IPS-20b (cell line): Measurements from ENCODE around the gene FGF2.
"Not testable (repeated sequence)": the region's sequence is repeated elsewhere in the genome, so short reads cannot be mapped to it uniquely, and the experiment has no call there.

ENCODE experiments used
- H3K27ac ChIP-seq: one replicate; pipeline ENCODE4 v1.5.1; 2013; ENCODE audit warnings: low read length
- H3K27me3 ChIP-seq: 2 replicates; pipeline ENCODE4 v1.6.1; 2013; ENCODE audit warnings: mild to moderate bottlenecking, low read length, inconsistent platforms; ENCODE audit not compliant: insufficient read depth
- H3K36me3 ChIP-seq: 2 replicates; pipeline ENCODE4 v1.6.1; 2013; ENCODE audit warnings: low read depth, mild to moderate bottlenecking, inconsistent platforms, low read length, moderate library complexity; ENCODE audit not compliant: insufficient read depth
- H3K4me1 ChIP-seq: 2 replicates; pipeline ENCODE4 v1.6.1; 2013; ENCODE audit warnings: mild to moderate bottlenecking, control low read depth, inconsistent platforms, low read length, moderate library complexity; ENCODE audit not compliant: insufficient read depth
- H3K4me3 ChIP-seq: 2 replicates; pipeline ENCODE4 v1.5.1; 2013; ENCODE audit warnings: mild to moderate bottlenecking, low read length, inconsistent platforms
- H3K9ac ChIP-seq: 2 replicates; pipeline ENCODE4 v1.6.1; 2013; ENCODE audit warnings: low read depth, mild to moderate bottlenecking, inconsistent platforms, low read length, moderate library complexity
- H3K9me3 ChIP-seq: 2 replicates; pipeline ENCODE4 v1.6.1; 2013; ENCODE audit warnings: mild to moderate bottlenecking, low read depth, low read length, inconsistent platforms; ENCODE audit not compliant: insufficient read depth

FGF2 gene

GRCh38 chr4:122832732-122833131 lies 6.1 kb downstream of the FGF2 start:
- peaks cover 58% of the 10 kb centered on the region for H3K4me1 ChIP-seq

GRCh38 chr4:122833999-122834398 lies 7.4 kb downstream of the FGF2 start:
- peaks cover 58% of the 10 kb centered on the region for H3K4me1 ChIP-seq

More at GRCh38 chr4:122832732-122833131, 6.1 kb downstream of the FGF2 start:
- H3K36me3 ChIP-seq: peaks cover 70% of the 10 kb centered on the region
- H3K27ac ChIP-seq: no peak overlapping the region
- no peaks in the 10 kb centered on the region for H3K9me3 ChIP-seq
- no peaks in the 10 kb centered on the region for H3K27me3 ChIP-seq
- no peak overlapping the region for H3K9ac ChIP-seq
- peak overlapping the region; percentile 90; the same call in 1 of the 2 replicates for H3K4me3 ChIP-seq

DNA sequence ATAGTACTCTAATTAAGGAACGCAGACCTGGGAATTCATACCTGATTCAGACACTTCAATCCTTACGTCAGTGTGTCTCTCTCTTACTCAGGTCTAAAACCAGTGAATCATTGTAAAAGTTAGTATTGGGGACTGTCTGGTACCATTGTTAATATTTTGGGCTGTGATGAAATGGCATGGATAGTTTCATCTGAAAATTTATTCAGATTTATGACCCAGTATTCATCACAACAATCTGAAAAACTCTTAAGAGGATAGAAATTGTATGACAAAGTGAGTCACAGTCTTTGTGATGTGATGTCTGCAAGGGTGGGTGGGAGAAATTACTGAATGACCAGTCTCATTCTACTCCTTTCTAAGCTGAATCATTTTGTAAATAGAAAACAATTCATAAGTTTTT lies 10.3 kb downstream of the FGF2 start:
- Histone ChIP-seq H3K4me3 (no peak overlapping the region), H3K9me3 (no peaks in the 10 kb centered on the region), H3K36me3 (peaks cover 77% of the 10 kb centered on the region), H3K9ac (no peak overlapping the region), H3K27ac (no peak overlapping the region), H3K4me1 (peaks cover 35% of the 10 kb centered on the region), H3K27me3 (no peaks in the 10 kb centered on the region)

More at GRCh38 chr4:122833999-122834398, 7.4 kb downstream of the FGF2 start:
- H3K27me3 ChIP-seq: no peaks in the 10 kb centered on the region
- H3K36me3 ChIP-seq: peaks cover 75% of the 10 kb centered on the region
- no peak overlapping the region for H3K9ac ChIP-seq
- H3K27ac ChIP-seq: no peak overlapping the region
- peak overlapping the region; percentile 24; the same call in 1 of the 2 replicates for H3K4me3 ChIP-seq
- no peaks in the 10 kb centered on the region for H3K9me3 ChIP-seq

- Histone ChIP-seq H3K4me1 (peaks cover 27% of the 10 kb centered on the region), H3K9ac (no peak overlapping the region), H3K9me3 (no peaks in the 10 kb centered on the region), H3K27me3 (no peaks in the 10 kb centered on the region), H3K36me3 (peaks cover 77% of the 10 kb centered on the region), H3K4me3 (no peak overlapping the region), H3K27ac (no peak overlapping the region)
These were observed 11.4 kb downstream of the FGF2 start for GRCh38 chr4:122838034-122838433.

GRCh38 chr4:122842392-122842791 lies 15.8 kb downstream of the FGF2 start:
- Histone ChIP-seq H3K9ac (no peak overlapping the region), H3K36me3 (peaks cover 79% of the 10 kb centered on the region), H3K27ac (no peak overlapping the region), H3K9me3 (no peaks in the 10 kb centered on the region), H3K4me1 (peaks cover 35% of the 10 kb centered on the region), H3K4me3 (no peak overlapping the region), H3K27me3 (no peaks in the 10 kb centered on the region)

DNA sequence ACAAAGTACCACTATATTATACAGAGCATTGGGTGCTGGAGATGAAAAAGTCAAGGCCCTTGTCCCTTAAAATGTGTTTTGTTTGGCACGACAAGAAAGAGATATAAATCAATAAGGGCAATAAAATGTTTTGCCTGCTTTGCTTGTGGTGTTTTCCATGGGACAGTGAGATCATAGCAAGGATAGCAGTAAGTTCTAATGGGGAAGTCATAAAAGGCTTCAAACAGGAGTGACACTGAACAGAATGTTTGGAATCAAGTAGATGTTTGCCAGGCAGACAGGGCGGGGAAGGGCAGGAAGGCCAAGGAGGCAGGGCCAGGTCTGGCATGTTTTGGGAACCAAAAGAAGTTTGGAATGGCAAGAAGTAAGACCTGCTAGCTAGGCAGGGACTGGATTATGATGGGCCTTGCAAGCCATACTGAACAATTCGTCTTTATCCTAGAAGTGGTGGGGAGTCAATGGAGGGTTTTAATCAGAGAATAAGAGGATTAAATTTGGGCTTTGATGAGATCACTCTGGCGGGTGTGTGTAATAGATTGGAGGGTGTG lies 16.4 kb downstream of the FGF2 start:
- Histone ChIP-seq H3K9me3 (no peaks in the 10 kb centered on the region), H3K9ac (no peak overlapping the region), H3K27me3 (no peaks in the 10 kb centered on the region), H3K4me3 (no peak overlapping the region), H3K36me3 (peaks cover 86% of the 10 kb centered on the region), H3K27ac (no peak overlapping the region), H3K4me1 (peaks cover 40% of the 10 kb centered on the region)

- not testable (repeated sequence) for H3K9ac ChIP-seq, H3K4me3 ChIP-seq, H3K27me3 ChIP-seq, H3K27ac ChIP-seq, H3K9me3 ChIP-seq
- Histone ChIP-seq H3K4me1 (peaks cover 40% of the 10 kb centered on the region), H3K36me3 (peaks cover 84% of the 10 kb centered on the region)
These were observed 17.8 kb downstream of the FGF2 start for GRCh38 chr4:122844391-122844790.

- Histone ChIP-seq H3K9ac (no peak overlapping the region), H3K4me3 (no peak overlapping the region), H3K4me1 (peaks cover 42% of the 10 kb centered on the region), H3K9me3 (no peaks in the 10 kb centered on the region), H3K27me3 (no peaks in the 10 kb centered on the region), H3K36me3 (peaks cover 78% of the 10 kb centered on the region), H3K27ac (no peak overlapping the region)
These were observed 18.4 kb downstream of the FGF2 start for GRCh38 chr4:122845066-122845465.

- Histone ChIP-seq H3K4me3 (no peak overlapping the region), H3K27ac (no peak overlapping the region), H3K36me3 (peaks cover 73% of the 10 kb centered on the region), H3K27me3 (no peaks in the 10 kb centered on the region), H3K9me3 (no peaks in the 10 kb centered on the region), H3K4me1 (peaks cover 47% of the 10 kb centered on the region), H3K9ac (no peak overlapping the region)
These were observed 19.1 kb downstream of the FGF2 start for GRCh38 chr4:122845760-122846159.

- Histone ChIP-seq H3K9me3 (no peaks in the 10 kb centered on the region), H3K27me3 (no peaks in the 10 kb centered on the region), H3K4me1 (peaks cover 50% of the 10 kb centered on the region), H3K4me3 (no peak overlapping the region), H3K36me3 (peaks cover 64% of the 10 kb centered on the region), H3K27ac (no peak overlapping the region), H3K9ac (no peak overlapping the region)
These were observed 21.3 kb downstream of the FGF2 start for GRCh38 chr4:122847931-122848330.

GRCh38 chr4:122849789-122850188 lies 23.2 kb downstream of the FGF2 start:
- Histone ChIP-seq H3K4me1 (peaks cover 59% of the 10 kb centered on the region), H3K36me3 (peaks cover 57% of the 10 kb centered on the region)
- not testable (repeated sequence) for H3K27me3 ChIP-seq, H3K9ac ChIP-seq, H3K9me3 ChIP-seq, H3K4me3 ChIP-seq, H3K27ac ChIP-seq

DNA sequence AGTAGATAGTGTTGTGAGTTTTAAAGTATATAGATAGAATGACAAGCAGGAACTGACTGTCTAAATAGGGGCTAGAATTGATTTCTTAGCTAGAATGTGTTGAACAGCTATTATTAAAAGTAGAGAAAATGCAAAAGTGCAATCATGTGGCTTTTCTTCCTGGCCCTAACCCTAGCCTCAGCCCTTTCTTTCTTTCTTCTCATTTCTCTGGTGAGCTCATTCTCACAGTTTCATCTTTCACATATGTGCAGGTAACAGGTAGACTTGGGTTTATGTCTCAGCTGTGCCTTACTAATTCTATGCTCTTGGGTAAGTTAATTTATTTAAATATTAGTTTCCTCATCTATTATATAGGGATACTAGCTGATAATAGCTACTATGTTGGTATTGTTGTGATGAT lies 24.9 kb downstream of the FGF2 start:
- H3K36me3 ChIP-seq: peaks cover 54% of the 10 kb centered on the region
- H3K27ac ChIP-seq: no peak overlapping the region

More for the DNA sequence above, 24.9 kb downstream of the FGF2 start:
- Histone ChIP-seq H3K27me3 (no peaks in the 10 kb centered on the region), H3K4me1 (peaks cover 53% of the 10 kb centered on the region), H3K4me3 (no peak overlapping the region), H3K9ac (no peak overlapping the region), H3K9me3 (no peaks in the 10 kb centered on the region)
